Fibroblast of lung (primary cell): ENCODE results near the gene TEX35. TPM values are rescaled to one million over a fixed set of nuclear protein-coding genes. Genes with fewer than 3 reads are reported as not detected.

Experiments
- DNase-seq, 2 donors: peaks; one replicate each; pipeline versions ENCODE4 v3.0.0 to v3.0.0-alpha.2; 2010; ENCODE audit warnings: low read depth in 2 of 2
- H2AFZ ChIP-seq: 2 replicates; pipeline ENCODE4 v1.5.1; 2012; ENCODE audit warnings: low read length, control low read depth, inconsistent platforms
- H3K27ac ChIP-seq: 2 replicates; pipeline ENCODE4 v1.5.1; 2011; ENCODE audit warnings: low read length, control low read depth; ENCODE audit not compliant: insufficient read depth
- H3K27me3 ChIP-seq: 2 replicates; pipeline ENCODE4 v1.5.1; 2011; ENCODE audit warnings: mild to moderate bottlenecking, low read length; ENCODE audit not compliant: control insufficient read depth, insufficient read depth
- H3K36me3 ChIP-seq: 2 replicates; pipeline ENCODE4 v1.5.1; 2011; ENCODE audit warnings: low read length; ENCODE audit not compliant: control insufficient read depth, insufficient read depth
- H3K4me1 ChIP-seq: 2 replicates; pipeline ENCODE4 v1.5.1; 2011; ENCODE audit warnings: low read length; ENCODE audit not compliant: control insufficient read depth, insufficient read depth; ENCODE audit errors: extremely low read depth
- H3K4me2 ChIP-seq: 2 replicates; pipeline ENCODE4 v1.5.1; 2011; ENCODE audit warnings: low read length, control low read depth; ENCODE audit not compliant: insufficient read depth; ENCODE audit errors: extremely low read depth
- H3K4me3 ChIP-seq, 4 experiments: fragments of 200-600 bp in 1 of 4; sonication (generic) in 1 of 4; replicated peaks in 1 of 4; 2 replicates each; pipeline ENCODE4 v1.5.1; 2011 to 2016; ENCODE audit warnings: low read length in 4 of 4, low read depth in 3 of 4, mild to moderate bottlenecking in 3 of 4, control low read depth in 2 of 4, inconsistent platforms in 1 of 4, mixed read lengths in 1 of 4; ENCODE audit not compliant: insufficient read depth in 1 of 4; ENCODE audit errors: control extremely low read depth in 1 of 4
- H3K79me2 ChIP-seq: 2 replicates; pipeline ENCODE4 v1.5.1; 2012; ENCODE audit warnings: mild to moderate bottlenecking, low read length, inconsistent platforms; ENCODE audit not compliant: control insufficient read depth, insufficient read depth
- H3K9ac ChIP-seq: 2 replicates; pipeline ENCODE4 v1.5.1; 2011; ENCODE audit warnings: mild to moderate bottlenecking, low read length, control low read depth; ENCODE audit not compliant: insufficient read depth
- H3K9me3 ChIP-seq: 2 replicates; pipeline ENCODE4 v1.5.1; 2012; ENCODE audit warnings: low read depth, low read length; ENCODE audit not compliant: control insufficient read depth, insufficient read depth
- H4K20me1 ChIP-seq: 2 replicates; pipeline ENCODE4 v1.5.1; 2011; ENCODE audit warnings: low read length; ENCODE audit not compliant: control insufficient read depth, insufficient read depth; ENCODE audit errors: extremely low read depth
- CTCF ChIP-seq, 2 donors: IDR thresholded peaks in 1 of 2; conservative IDR thresholded peaks in 1 of 2; 1 replicate in 1 of 2; 2 replicates in 1 of 2; pipeline ENCODE4 v1.5.1; 2011 to 2012; ENCODE audit warnings: low read length in 2 of 2, control low read depth in 1 of 2, inconsistent platforms in 1 of 2, low read depth in 1 of 2, mild to moderate bottlenecking in 1 of 2
- EZH2 ChIP-seq: IDR thresholded peaks from 2 replicates; pipeline ENCODE4 v1.5.1; 2012; ENCODE audit warnings: low read length, control low read depth, mild to moderate bottlenecking; ENCODE audit errors: missing control alignments
- polyA plus RNA-seq, 2 donors: library from polyadenylated mRNA; depleted of rRNA in 1 of 2; stranded (reverse) in 1 of 2; unstranded in 1 of 2; fragments of >200 nt; gene quantifications; 2 replicates each; pipeline ENCODE4 v1.2.1, GENCODE V29; 2011 to 2012; ENCODE audit warnings: missing spikeins in 1 of 2
- total RNA-seq: library from RNA; depleted of rRNA; stranded (reverse); fragments of >200 nt; gene quantifications from 2 replicates; pipeline ENCODE4 v1.2.1, GENCODE V29; 2014

TEX35 gene
- total and polyA plus RNA-seq, 2 donors (not counting 1 experiment from before 2014, with no cell fraction given), result 0.24 TPM; not detected in 1

- Histone ChIP-seq H2AFZ (peak overlapping the region; percentile 98), H3K4me2 (peak overlapping the region; percentile 99), H3K27ac (peak overlapping the region; percentile 63), H3K9ac (peak overlapping the region; percentile 59), H4K20me1 (no peaks in the 10 kb centered on the region), H3K9me3 (no peaks in the 10 kb centered on the region), H3K4me1 (peaks cover 34% of the 10 kb centered on the region), H3K36me3 (peaks cover 4% of the 10 kb centered on the region), H3K27me3 (no peaks in the 10 kb centered on the region), H3K79me2 (peaks cover 20% of the 10 kb centered on the region), H3K4me3 (peak overlapping the region; percentile 64 to 80 (median 73))
- TF ChIP-seq CTCF (conservative IDR thresholded peaks at IDR 0.05 in 1 of 2, IDR thresholded peaks at IDR 0.05 in 1 of 2; ENCODE audit: low read depth in 1 of 2, low read length in 2 of 2), result peak; percentile 67 to 75
- no peak for TF ChIP-seq EZH2
- DNase-seq, result peak; percentile 85 to 89
These were observed 29.8 kb downstream of the TEX35 start for GRCh38 chr1:178542554-178543289.

- TF ChIP-seq EZH2 (no peak), CTCF (conservative IDR thresholded peaks at IDR 0.05 in 1 of 2, IDR thresholded peaks at IDR 0.05 in 1 of 2; ENCODE audit: low read depth in 1 of 2, low read length in 2 of 2) (no peak)
- DNase-seq, result no peak
- peak overlapping the region; percentile 46 for H3K27ac ChIP-seq
- H3K9ac ChIP-seq, result peak overlapping the region; percentile 50
- peak overlapping the region; percentile 48 for H2AFZ ChIP-seq
- peaks cover 29% of the 10 kb centered on the region for H3K4me1 ChIP-seq
- H3K9me3 ChIP-seq, result no peaks in the 10 kb centered on the region
- no peaks in the 10 kb centered on the region for H4K20me1 ChIP-seq
- H3K4me2 ChIP-seq, result peak overlapping the region; percentile 64
- H3K36me3 ChIP-seq, result peaks cover 6% of the 10 kb centered on the region
- H3K79me2 ChIP-seq, result peaks cover 20% of the 10 kb centered on the region
- peak overlapping the region; percentile 47 to 80 (median 73) for H3K4me3 ChIP-seq
- H3K27me3 ChIP-seq, result no peaks in the 10 kb centered on the region
These were observed 30.3 kb downstream of the TEX35 start for GRCh38 chr1:178543290-178543607.

- DNase-seq, result no peak
- no peaks in the 10 kb centered on the region for H3K9me3 ChIP-seq
- peaks cover 17% of the 10 kb centered on the region for H3K4me1 ChIP-seq
- no peak overlapping the region for H3K27ac ChIP-seq
- TF ChIP-seq CTCF (conservative IDR thresholded peaks at IDR 0.05 in 1 of 2, IDR thresholded peaks at IDR 0.05 in 1 of 2; ENCODE audit: low read depth in 1 of 2, low read length in 2 of 2), result no peak
- no peak for TF ChIP-seq EZH2
- peaks cover 20% of the 10 kb centered on the region for H3K79me2 ChIP-seq
- H3K36me3 ChIP-seq, result peaks cover 6% of the 10 kb centered on the region
- no peaks in the 10 kb centered on the region for H4K20me1 ChIP-seq
- no peaks in the 10 kb centered on the region for H3K27me3 ChIP-seq
- peak overlapping the region; percentile 8 for H3K4me2 ChIP-seq
- H3K4me3 ChIP-seq, result no peak overlapping the region
- no peak overlapping the region for H3K9ac ChIP-seq
- no peak overlapping the region for H2AFZ ChIP-seq
These were observed 31.6 kb downstream of the TEX35 start for GRCh38 chr1:178544531-178544930.
